Measurements from ENCODE around the gene SPATA4. TPM values are rescaled to one million over a fixed set of nuclear protein-coding genes. Genes with fewer than 3 reads are reported as not detected.
A peak's percentile ranks its signal among the peaks of the same experiment; 100 is the strongest.
"Not testable (repeated sequence)": the region's sequence is repeated elsewhere in the genome, so short reads cannot be mapped to it uniquely, and the experiment has no call there.

The SPATA4 gene
- total RNA-seq, result not detected

- DNase-seq (ENCODE audit: low spot score), result peak; percentile 93
Observed at GRCh38 chr4:176195184-176195978, at the start of gene SPATA4. Gene SPATA4, minus strand, starts transcription at chr4:176195585. Its CDS starts 23 bp downstream, at chr4:176195562.

- no peak for DNase-seq (ENCODE audit: low spot score)
Observed at GRCh38 chr4:176242764-176243347, 47.5 kb upstream of the SPATA4 start.

- DNase-seq (ENCODE audit: low spot score), result no peak
Observed at GRCh38 chr4:176241703-176242102, 46.3 kb upstream of the SPATA4 start.

GRCh38 chr4:176238826-176239225 lies 43.4 kb upstream of the SPATA4 start:
- no peak for DNase-seq (ENCODE audit: low spot score)

GRCh38 chr4:176238157-176238610 lies 42.8 kb upstream of the SPATA4 start:
- DNase-seq (ENCODE audit: low spot score), result no peak

- no peak for DNase-seq (ENCODE audit: low spot score)
Observed at GRCh38 chr4:176236946-176237345, 41.6 kb upstream of the SPATA4 start.

- no peak for DNase-seq (ENCODE audit: low spot score)
Observed at GRCh38 chr4:176230836-176231235, 35.5 kb upstream of the SPATA4 start.

- no peak for DNase-seq (ENCODE audit: low spot score)
Observed at GRCh38 chr4:176229645-176230044, 34.3 kb upstream of the SPATA4 start.

- no peak for DNase-seq (ENCODE audit: low spot score)
Observed at GRCh38 chr4:176226736-176227135, 31.4 kb upstream of the SPATA4 start.

- DNase-seq (ENCODE audit: low spot score), result no peak
Observed at GRCh38 chr4:176223561-176223960, 28.2 kb upstream of the SPATA4 start.

GRCh38 chr4:176222149-176222548 lies 26.8 kb upstream of the SPATA4 start:
- no peak for DNase-seq (ENCODE audit: low spot score)

GRCh38 chr4:176217510-176217909 lies 22.1 kb upstream of the SPATA4 start:
- no peak for DNase-seq (ENCODE audit: low spot score)

GRCh38 chr4:176212351-176212750 lies 17.0 kb upstream of the SPATA4 start:
- DNase-seq (ENCODE audit: low spot score), result not testable (repeated sequence)

- DNase-seq (ENCODE audit: low spot score), result no peak
Observed at GRCh38 chr4:176210579-176211296, 15.4 kb upstream of the SPATA4 start.

- no peak for DNase-seq (ENCODE audit: low spot score)
Observed at GRCh38 chr4:176210101-176210500, 14.7 kb upstream of the SPATA4 start.

GRCh38 chr4:176209535-176209934 lies 14.2 kb upstream of the SPATA4 start:
- DNase-seq (ENCODE audit: low spot score), result no peak

GRCh38 chr4:176207839-176208238 lies 12.5 kb upstream of the SPATA4 start:
- no peak for DNase-seq (ENCODE audit: low spot score)

- DNase-seq (ENCODE audit: low spot score), result no peak
Observed at GRCh38 chr4:176205299-176205698, 9.9 kb upstream of the SPATA4 start.

- no peak for DNase-seq (ENCODE audit: low spot score)
Observed at GRCh38 chr4:176198316-176198903, 3.0 kb upstream of the SPATA4 start.

GRCh38 chr4:176193938-176194337 lies 1.4 kb downstream of the SPATA4 start:
- no peak for DNase-seq (ENCODE audit: low spot score)

- DNase-seq (ENCODE audit: low spot score), result no peak
Observed at GRCh38 chr4:176193126-176193525, 2.3 kb downstream of the SPATA4 start.

- DNase-seq (ENCODE audit: low spot score), result no peak
Observed at GRCh38 chr4:176191974-176192373, 3.4 kb downstream of the SPATA4 start.

Data from ureter (tissue), 1 donor.